ENCODE data around the gene C8A.

Gene C8A

DNA sequence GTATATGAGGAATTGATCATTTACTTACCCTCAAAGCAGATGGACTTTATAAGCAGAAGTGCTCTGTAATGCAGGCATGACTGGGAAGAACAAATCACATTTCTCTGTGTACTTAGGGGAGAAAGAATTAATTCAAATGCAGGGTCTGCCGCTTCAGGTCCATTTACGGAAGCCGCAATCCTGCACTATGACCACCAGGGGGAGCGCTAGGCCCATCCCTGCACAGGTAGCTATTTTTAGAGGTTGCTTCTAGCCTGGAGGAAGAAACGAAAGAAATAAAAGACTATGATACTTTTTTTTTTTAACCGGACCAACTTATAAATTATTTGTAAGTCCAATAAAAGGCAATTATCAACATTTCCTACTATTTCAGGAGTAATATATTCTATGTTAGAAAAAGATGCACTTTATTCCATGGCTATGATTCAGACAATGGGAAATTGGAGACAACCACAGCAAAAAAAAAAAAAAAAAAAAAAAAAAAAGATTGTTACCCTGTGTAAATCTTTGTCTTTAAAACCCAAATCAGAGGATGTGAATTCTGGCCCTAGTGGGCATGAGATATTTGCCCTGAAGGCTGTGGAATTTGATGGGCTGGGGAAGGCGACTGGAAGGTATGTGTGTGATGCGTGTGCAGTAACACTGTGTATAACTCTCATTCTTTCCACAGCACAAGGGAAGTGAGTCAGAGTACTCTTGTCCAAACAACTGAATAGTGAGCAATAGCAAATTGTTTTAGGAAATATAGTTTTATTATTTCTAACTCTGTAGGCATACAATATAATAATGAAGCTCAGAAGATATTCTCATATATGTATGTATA, 22.5 kb upstream of the C8A start:
- H3K27ac ChIP-seq: no peak overlapping the region

GRCh38 chr1:56833088-56833487, 21.5 kb upstream of the C8A start:
- no peak overlapping the region for H3K27ac ChIP-seq
- H3K27me3 ChIP-seq: peaks cover 11% of the 10 kb centered on the region
- H3K4me3 ChIP-seq (ENCODE audit: low read depth in 1 of 2, low read length in 1 of 2): no peak overlapping the region
- no peaks in the 10 kb centered on the region for H3K36me3 ChIP-seq
- H3K4me1 ChIP-seq (ENCODE audit: control insufficient read depth in 1 of 2, insufficient read depth in 1 of 2, low read depth in 1 of 2, low read length in 1 of 2): no peaks in the 10 kb centered on the region
- H3K9me3 ChIP-seq: no peaks in the 10 kb centered on the region
- TF ChIP-seq, protein P1, sequence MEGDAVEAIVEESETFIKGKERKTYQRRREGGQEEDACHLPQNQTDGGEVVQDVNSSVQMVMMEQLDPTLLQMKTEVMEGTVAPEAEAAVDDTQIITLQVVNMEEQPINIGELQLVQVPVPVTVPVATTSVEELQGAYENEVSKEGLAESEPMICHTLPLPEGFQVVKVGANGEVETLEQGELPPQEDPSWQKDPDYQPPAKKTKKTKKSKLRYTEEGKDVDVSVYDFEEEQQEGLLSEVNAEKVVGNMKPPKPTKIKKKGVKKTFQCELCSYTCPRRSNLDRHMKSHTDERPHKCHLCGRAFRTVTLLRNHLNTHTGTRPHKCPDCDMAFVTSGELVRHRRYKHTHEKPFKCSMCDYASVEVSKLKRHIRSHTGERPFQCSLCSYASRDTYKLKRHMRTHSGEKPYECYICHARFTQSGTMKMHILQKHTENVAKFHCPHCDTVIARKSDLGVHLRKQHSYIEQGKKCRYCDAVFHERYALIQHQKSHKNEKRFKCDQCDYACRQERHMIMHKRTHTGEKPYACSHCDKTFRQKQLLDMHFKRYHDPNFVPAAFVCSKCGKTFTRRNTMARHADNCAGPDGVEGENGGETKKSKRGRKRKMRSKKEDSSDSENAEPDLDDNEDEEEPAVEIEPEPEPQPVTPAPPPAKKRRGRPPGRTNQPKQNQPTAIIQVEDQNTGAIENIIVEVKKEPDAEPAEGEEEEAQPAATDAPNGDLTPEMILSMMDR (IDR thresholded peaks at IDR 0.05): no peak

More for the DNA sequence above, 22.5 kb upstream of the C8A start:
- Histone ChIP-seq H3K4me3 (ENCODE audit: low read depth in 1 of 2, low read length in 1 of 2) (no peak overlapping the region), H3K27me3 (peaks cover 14% of the 10 kb centered on the region), H3K9me3 (no peaks in the 10 kb centered on the region), H3K4me1 (ENCODE audit: control insufficient read depth in 1 of 2, insufficient read depth in 1 of 2, low read depth in 1 of 2, low read length in 1 of 2) (no peaks in the 10 kb centered on the region), H3K36me3 (no peaks in the 10 kb centered on the region)
- TF ChIP-seq, protein P1 (IDR thresholded peaks at IDR 0.05): peak; percentile 87

GRCh38 chr1:56834137-56834900, 20.3 kb upstream of the C8A start:
- Histone ChIP-seq H3K27me3 (peaks cover 1% of the 10 kb centered on the region), H3K4me3 (ENCODE audit: low read depth in 1 of 2, low read length in 1 of 2) (no peak overlapping the region), H3K36me3 (no peaks in the 10 kb centered on the region), H3K27ac (no peak overlapping the region), H3K9me3 (no peaks in the 10 kb centered on the region), H3K4me1 (ENCODE audit: control insufficient read depth in 1 of 2, insufficient read depth in 1 of 2, low read depth in 1 of 2, low read length in 1 of 2) (no peaks in the 10 kb centered on the region)
- TF ChIP-seq, protein P1 (IDR thresholded peaks at IDR 0.05): no peak

- Histone ChIP-seq H3K27me3 (no peaks in the 10 kb centered on the region), H3K4me3 (ENCODE audit: low read depth in 1 of 2, low read length in 1 of 2) (no peak overlapping the region), H3K27ac (no peak overlapping the region), H3K36me3 (no peaks in the 10 kb centered on the region), H3K9me3 (no peaks in the 10 kb centered on the region), H3K4me1 (ENCODE audit: control insufficient read depth in 1 of 2, insufficient read depth in 1 of 2, low read depth in 1 of 2, low read length in 1 of 2) (no peaks in the 10 kb centered on the region)
- TF ChIP-seq, protein P1 (IDR thresholded peaks at IDR 0.05): no peak
Observed at GRCh38 chr1:56835657-56836056, 18.9 kb upstream of the C8A start.

DNA sequence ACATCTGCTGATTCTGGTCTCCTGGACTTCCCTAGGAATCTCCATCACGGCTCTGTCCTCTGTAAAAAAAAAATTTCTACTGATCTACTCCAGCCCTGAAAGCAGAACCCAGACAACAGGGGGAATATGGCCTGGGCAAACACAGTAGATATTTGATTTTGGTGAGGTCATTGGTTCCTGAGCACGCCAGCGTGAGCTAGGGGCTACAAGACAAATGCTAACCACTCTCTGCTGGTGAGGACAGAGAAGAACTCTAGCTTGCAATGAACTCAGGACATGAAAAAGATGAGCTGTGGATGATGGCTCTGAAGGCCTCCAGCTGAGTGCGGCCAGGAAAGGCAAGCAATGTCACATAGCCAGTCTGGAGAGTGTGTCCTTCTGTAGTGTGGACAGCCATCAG, 18.2 kb upstream of the C8A start:
- no peaks in the 10 kb centered on the region for H3K27me3 ChIP-seq
- H3K4me3 ChIP-seq (ENCODE audit: low read depth in 1 of 2, low read length in 1 of 2): no peak overlapping the region
- TF ChIP-seq, protein P1 (IDR thresholded peaks at IDR 0.05): no peak
- H3K36me3 ChIP-seq: no peaks in the 10 kb centered on the region
- H3K9me3 ChIP-seq: no peaks in the 10 kb centered on the region
- no peak overlapping the region for H3K27ac ChIP-seq
- H3K4me1 ChIP-seq (ENCODE audit: control insufficient read depth in 1 of 2, insufficient read depth in 1 of 2, low read depth in 1 of 2, low read length in 1 of 2): no peaks in the 10 kb centered on the region

Measured in neutrophil (primary cell).